Right lobe of liver (tissue), 6 donors: ENCODE results near the gene MAS1. TPM values are rescaled to one million over a fixed set of nuclear protein-coding genes. Genes with fewer than 3 reads are reported as not detected.
A peak's percentile ranks its signal among the peaks of the same experiment; 100 is the strongest.
"Not testable (repeated sequence)": the region's sequence is repeated elsewhere in the genome, so short reads cannot be mapped to it uniquely, and the experiment has no call there.

ENCODE experiments used
- ATAC-seq, 4 donors: fragments of 200-7000 bp; cut with Tn5 transposase; one replicate each; pipeline ENCODE4 v1.9.1; 2020; ENCODE audit warnings: mild to moderate bottlenecking in 4 of 4, moderate library complexity in 4 of 4
- DNase-seq, 3 donors: peaks; one replicate each; pipeline ENCODE4 v3.0.0-alpha.2; 2020
- H3K27ac ChIP-seq, 3 donors: fragments of 200-600 bp; one replicate each; pipeline ENCODE4 v1.8.0; 2022
- H3K27me3 ChIP-seq, 2 donors: fragments of 200-600 bp; one replicate each; pipeline ENCODE4 v1.8.0; 2022
- H3K36me3 ChIP-seq, 4 donors: fragments of 200-600 bp; sonication (generic) in 1 of 4; one replicate each; pipeline versions ENCODE4 v1.5.1 to v1.8.0; 2017 to 2022; ENCODE audit warnings: control low read depth in 1 of 4
- H3K4me1 ChIP-seq, 4 donors: fragments of 200-600 bp; sonication (generic) in 1 of 4; one replicate each; pipeline versions ENCODE4 v1.5.1 to v1.8.0; 2017 to 2022; ENCODE audit warnings: control low read depth in 1 of 4
- H3K4me3 ChIP-seq, 3 donors: fragments of 200-600 bp; one replicate each; pipeline ENCODE4 v1.8.0; 2022
- H3K9me3 ChIP-seq, 4 donors: fragments of 200-600 bp; sonication (generic) in 1 of 4; one replicate each; pipeline versions ENCODE4 v1.5.1 to v1.8.0; 2017 to 2022; ENCODE audit warnings: control low read depth in 1 of 4
- POLR2A ChIP-seq: fragments of 450-650 bp; IDR thresholded peaks from one replicate; pipeline ENCODE4 v1.6.1; 2017; ENCODE audit warnings: antibody characterized with exemption, mild to moderate bottlenecking
- WGBS: methylation state at CpG from one replicate; pipeline ENCODE4 v1.1.6; 2018; ENCODE audit warnings: low coverage, low lambda C conversion rate; ENCODE audit not compliant: insufficient coverage; ENCODE audit errors: missing lambda C conversion rate; 5-methylcytosine and 5-hydroxymethylcytosine counted together
- intact Hi-C, 2 donors: fragments of 100-400 bp; cut with DNase I; formaldehyde crosslinking; loops; one replicate each; pipeline versions ENCODE4 v1.11.2 to v1.14.1; 2022
- total RNA-seq, 6 experiments: library from RNA; depleted of rRNA in 2 of 6; stranded (reverse); fragments of >200 nt in 2 of 6; fragmentation: NEBNext Ultra II Directional in 3 of 6; extraction: Animal tissue kit (Norgen Biotek cat#: 25700) in 3 of 6; gene quantifications; one replicate each; pipeline versions ENCODE4 v1.1.0 to v1.2.4, GENCODE V29; 2016 to 2023
- TF ChIP-seq, protein P1 (sequence below), 4 donors: fragments of 200-600 bp in 3 of 4; fragments of 450-650 bp in 1 of 4; IDR thresholded peaks; one replicate each; pipeline versions ENCODE4 v1.5.1 to v1.8.0; 2016 to 2022; ENCODE audit warnings: antibody characterized with exemption in 4 of 4, mild to moderate bottlenecking in 2 of 4
- donor health status: DM: no; HTN: yes; CAD: no.
- donor health status: DM: no; HTN: no; CAD: no.
- donor health status: DM: no; HTN: no; CAD: no.
- donor health status: DM: no; HTN: yes; CAD: no.
- donor health status: DM: no; HTN: yes; CAD: no.

The MAS1 gene
- total RNA-seq, 6 experiments from 2014 or later, result not detected

GRCh38 chr6:159916752-159917151, 26.0 kb downstream of the MAS1 start:
- DNase-seq (peak in 1 of 3 donors; percentile 37), ATAC-seq (peak; percentile 69 to 91 (median 78))
- Histone ChIP-seq H3K9me3 (no peaks in the 10 kb centered on the region), H3K4me1 (peaks cover 0 to 32% (median 3%) of the 10 kb centered on the region in 4 donors), H3K36me3 (no peaks in the 10 kb centered on the region), H3K27ac (peak overlapping the region in 1 of 3 donors; percentile 25), H3K27me3 (no peaks in the 10 kb centered on the region), H3K4me3 (no peak overlapping the region)
- intact Hi-C loops, result no loop called here
- TF ChIP-seq, protein P1, sequence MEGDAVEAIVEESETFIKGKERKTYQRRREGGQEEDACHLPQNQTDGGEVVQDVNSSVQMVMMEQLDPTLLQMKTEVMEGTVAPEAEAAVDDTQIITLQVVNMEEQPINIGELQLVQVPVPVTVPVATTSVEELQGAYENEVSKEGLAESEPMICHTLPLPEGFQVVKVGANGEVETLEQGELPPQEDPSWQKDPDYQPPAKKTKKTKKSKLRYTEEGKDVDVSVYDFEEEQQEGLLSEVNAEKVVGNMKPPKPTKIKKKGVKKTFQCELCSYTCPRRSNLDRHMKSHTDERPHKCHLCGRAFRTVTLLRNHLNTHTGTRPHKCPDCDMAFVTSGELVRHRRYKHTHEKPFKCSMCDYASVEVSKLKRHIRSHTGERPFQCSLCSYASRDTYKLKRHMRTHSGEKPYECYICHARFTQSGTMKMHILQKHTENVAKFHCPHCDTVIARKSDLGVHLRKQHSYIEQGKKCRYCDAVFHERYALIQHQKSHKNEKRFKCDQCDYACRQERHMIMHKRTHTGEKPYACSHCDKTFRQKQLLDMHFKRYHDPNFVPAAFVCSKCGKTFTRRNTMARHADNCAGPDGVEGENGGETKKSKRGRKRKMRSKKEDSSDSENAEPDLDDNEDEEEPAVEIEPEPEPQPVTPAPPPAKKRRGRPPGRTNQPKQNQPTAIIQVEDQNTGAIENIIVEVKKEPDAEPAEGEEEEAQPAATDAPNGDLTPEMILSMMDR (IDR thresholded peaks at IDR 0.05), result no peak
- TF ChIP-seq POLR2A, result no peak
- WGBS, result 49% methylated on average over 8 of the region's 9 CpGs

DNA sequence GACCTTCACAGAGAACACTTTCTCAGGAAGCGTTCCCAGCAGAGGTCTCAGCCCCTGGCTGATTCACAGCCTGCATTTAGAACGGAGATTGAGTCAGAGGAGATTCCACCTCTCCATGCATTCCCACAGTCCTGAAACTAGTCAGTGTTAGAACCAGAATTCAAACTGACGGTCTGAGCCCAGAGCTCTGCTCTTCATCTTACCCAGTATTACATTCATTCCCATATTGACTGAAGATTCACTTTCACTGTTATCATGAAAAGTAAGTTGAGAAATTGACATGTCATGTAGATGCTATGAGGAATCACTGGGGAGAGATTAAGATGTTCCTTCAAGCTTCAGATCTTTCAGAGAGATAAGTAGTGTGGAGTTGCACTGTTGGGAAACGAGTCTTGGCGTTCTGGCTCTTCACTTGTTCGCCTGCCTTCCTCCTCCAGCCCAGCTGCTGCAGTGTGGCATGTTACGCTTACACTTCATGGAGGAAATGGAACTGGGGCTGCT, 28.3 kb downstream of the MAS1 start:
- Histone ChIP-seq H3K4me1 (peaks cover 0 to 30% (median 3%) of the 10 kb centered on the region in 4 donors), H3K9me3 (no peaks in the 10 kb centered on the region), H3K4me3 (no peak overlapping the region), H3K27me3 (no peaks in the 10 kb centered on the region), H3K27ac (no peak overlapping the region), H3K36me3 (no peaks in the 10 kb centered on the region)
- intact Hi-C loops, result no loop called here
- WGBS, result 78% methylated on average over 7 of the region's 7 CpGs
- no peak for TF ChIP-seq POLR2A
- TF ChIP-seq, protein P1 (IDR thresholded peaks at IDR 0.05), result no peak
- ATAC-seq (no peak), DNase-seq (no peak)

GRCh38 chr6:159919800-159920199, 29.0 kb downstream of the MAS1 start:
- WGBS, result 76% methylated on average over 6 of the region's 6 CpGs
- no peak for DNase-seq
- no peak for ATAC-seq
- intact Hi-C loops, result no loop called here
- Histone ChIP-seq H3K27me3 (no peaks in the 10 kb centered on the region), H3K36me3 (no peaks in the 10 kb centered on the region), H3K9me3 (no peaks in the 10 kb centered on the region), H3K4me3 (no peak overlapping the region), H3K27ac (no peak overlapping the region), H3K4me1 (peaks cover 0 to 26% (median under 1%) of the 10 kb centered on the region in 4 donors)
- TF ChIP-seq POLR2A, result no peak
- TF ChIP-seq, protein P1 (IDR thresholded peaks at IDR 0.05), result no peak

- H3K4me1 ChIP-seq, H3K27me3 ChIP-seq, intact Hi-C loops, DNase-seq, H3K27ac ChIP-seq, H3K36me3 ChIP-seq, ATAC-seq, H3K4me3 ChIP-seq, H3K9me3 ChIP-seq: not testable (repeated sequence)
- WGBS, result 69% methylated on average over 2 of the region's 2 CpGs
Observed at GRCh38 chr6:159924150-159924549, 33.4 kb downstream of the MAS1 start.

DNA sequence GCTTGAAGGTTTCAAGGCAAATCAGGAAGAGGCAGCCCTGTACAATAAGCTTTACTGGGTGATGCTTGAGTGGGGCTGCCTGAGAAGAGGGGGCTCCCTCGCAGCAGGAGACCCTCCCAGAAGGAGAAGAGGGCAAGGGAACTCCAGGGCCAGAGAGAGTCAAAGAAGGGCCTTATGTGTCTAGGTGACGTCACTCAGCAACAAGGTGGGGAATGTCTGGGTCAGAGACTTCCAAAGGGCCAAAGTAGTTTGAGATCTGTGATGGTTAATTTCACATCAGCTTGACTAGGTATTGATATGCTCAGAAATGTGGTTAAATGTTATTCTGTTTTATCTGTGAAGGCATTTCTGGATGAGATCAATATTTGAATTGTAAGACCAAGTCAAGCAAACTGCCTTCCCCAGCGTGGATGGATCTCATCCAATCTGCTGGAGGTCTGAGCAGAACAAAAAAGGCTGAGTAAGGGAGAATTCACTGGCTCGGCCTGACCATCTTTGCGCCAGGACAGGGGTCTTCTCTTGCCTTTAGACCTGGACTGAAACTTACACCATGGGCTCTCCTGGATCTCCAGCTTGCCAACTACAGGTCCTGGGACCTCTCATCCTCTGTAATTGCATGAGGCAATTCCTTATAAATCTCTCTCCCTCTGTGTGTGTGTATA, 35.9 kb downstream of the MAS1 start:
- no peaks in the 10 kb centered on the region for H3K27me3 ChIP-seq
- DNase-seq (no peak), ATAC-seq (peak; percentile 17 to 46 (median 30))
- H3K9me3 ChIP-seq, result no peaks in the 10 kb centered on the region
- H3K4me1 ChIP-seq, result peaks cover 0 to 5% (median 0%) of the 10 kb centered on the region in 4 donors
- TF ChIP-seq, protein P1 (IDR thresholded peaks at IDR 0.05), result no peak
- TF ChIP-seq POLR2A, result no peak
- 26% methylated on average over 4 of the region's 5 CpGs for WGBS
- H3K36me3 ChIP-seq, result no peaks in the 10 kb centered on the region
- H3K4me3 ChIP-seq, result no peak overlapping the region
- H3K27ac ChIP-seq, result no peak overlapping the region
- intact Hi-C loops, result no loop called here
